Kasumi-1 (cell line): Measurements from ENCODE around the gene GLO1.
"Not testable (repeated sequence)": the region's sequence is repeated elsewhere in the genome, so short reads cannot be mapped to it uniquely, and the experiment has no call there.

ENCODE experiments used
- DNase-seq, 2 experiments: peaks; one replicate each; lab custom pipeline; 2025; lab: John Stamatoyannopoulos, UW

GLO1 gene

GRCh38 chr6:38705924-38706323 is 3.0 kb upstream of the GLO1 start:
- DNase-seq: no peak

GRCh38 chr6:38703949-38704590 is 1.1 kb upstream of the GLO1 start:
- no peak for DNase-seq

- DNase-seq: no peak
Observed at GRCh38 chr6:38701551-38701950, 1.4 kb downstream of the GLO1 start.

GRCh38 chr6:38699702-38700101 is 3.2 kb downstream of the GLO1 start:
- not testable (repeated sequence) for DNase-seq

GRCh38 chr6:38697846-38698245 is 5.1 kb downstream of the GLO1 start:
- DNase-seq: no peak

GRCh38 chr6:38696345-38696744 is 6.6 kb downstream of the GLO1 start:
- no peak for DNase-seq

- DNase-seq: no peak
Observed at GRCh38 chr6:38695933-38696332, 7.0 kb downstream of the GLO1 start.

- no peak for DNase-seq
Observed at GRCh38 chr6:38695227-38695900, 7.6 kb downstream of the GLO1 start.

- no peak for DNase-seq
Observed at GRCh38 chr6:38688579-38689087, 14.3 kb downstream of the GLO1 start.

GRCh38 chr6:38687549-38687948 is 15.4 kb downstream of the GLO1 start:
- no peak for DNase-seq

GRCh38 chr6:38687043-38687353 is 15.9 kb downstream of the GLO1 start:
- no peak for DNase-seq

- no peak for DNase-seq
Observed at GRCh38 chr6:38686270-38687042, 16.5 kb downstream of the GLO1 start.

GRCh38 chr6:38684904-38685303 is 18.0 kb downstream of the GLO1 start:
- no peak for DNase-seq

GRCh38 chr6:38684237-38684636 is 18.7 kb downstream of the GLO1 start:
- DNase-seq: no peak

GRCh38 chr6:38681850-38682249 is 21.1 kb downstream of the GLO1 start:
- DNase-seq: no peak

GRCh38 chr6:38679668-38680067 is 23.3 kb downstream of the GLO1 start:
- DNase-seq: no peak

- no peak for DNase-seq
Observed at GRCh38 chr6:38678178-38678760, 24.7 kb downstream of the GLO1 start.

GRCh38 chr6:38676974-38677544 is 25.9 kb downstream of the GLO1 start:
- no peak for DNase-seq

- no peak for DNase-seq
Observed at GRCh38 chr6:38676236-38676973, 26.5 kb downstream of the GLO1 start.

- DNase-seq: peak; percentile 48 to 56
Observed at GRCh38 chr6:38673397-38674165, 29.4 kb downstream of the GLO1 start.
